HCT116 (cell line): ENCODE data around the gene NPR3. TPM values are rescaled to one million over a fixed set of nuclear protein-coding genes. Genes with fewer than 3 reads are reported as not detected.

Experiments used
- ATAC-seq: fragments of 200-7000 bp; cut with Tn5 transposase; 2 replicates; pipeline ENCODE4 v1.9.1; 2020; ENCODE audit warnings: mild to moderate bottlenecking, moderate library complexity
- BruUV-seq: library from RNA; stranded (reverse); fragments of 400-500 nt; replicated peaks from 2 replicates; lab custom pipeline; 2021; lab: Mats Ljungman, UMichigan
- CTCF ChIA-PET: fragments of 300-600 bp; sonication (Branson Sonifier 250); formaldehyde crosslinking; loops from one replicate; lab custom pipeline; 2021; ENCODE audit warnings: antibody characterized with exemption; lab: Charles Lee
- POLR2A ChIA-PET: fragments of 300-600, 350-600 bp; sonication (Branson Sonifier 250); formaldehyde crosslinking; loops from one replicate; lab custom pipeline; 2021; ENCODE audit warnings: antibody characterized with exemption; lab: Charles Lee
- RAD21 ChIA-PET, 2 experiments: fragments of 300-600 bp; sonication (Branson Sonifier 250); formaldehyde crosslinking; loops; one replicate each; lab custom pipeline; 2023; ENCODE audit warnings: low total read pairs in 2 of 2; ENCODE audit not compliant: uncharacterized antibody in 2 of 2, unreplicated experiment in 2 of 2, low non-redundant PET in 1 of 2; lab: Charles Lee
- DNase-seq: peaks from one replicate; pipeline ENCODE4 v3.0.0-alpha.2; 2010; ENCODE audit warnings: low read depth, low spot score
- H2AFZ ChIP-seq: fragments of 200-600 bp; shearing (Covaris generic), sonication (generic); 2 replicates; pipeline ENCODE4 v1.6.1; 2017; ENCODE audit warnings: low read depth, mixed run types, mixed read lengths, antibody characterized with exemption, low read length; ENCODE audit not compliant: poor library complexity, severe bottlenecking
- H3K27ac ChIP-seq: 2 replicates; pipeline ENCODE4 v1.5.1; 2012; ENCODE audit warnings: low read depth, low read length
- H3K27me3 ChIP-seq: fragments of 200-600 bp; sonication (generic); 2 replicates; pipeline ENCODE4 v1.6.1; 2016; ENCODE audit warnings: mixed run types, low read length, mixed read lengths; ENCODE audit not compliant: insufficient read depth
- H3K36me3 ChIP-seq, 2 experiments: fragments of 200-500 bp in 1 of 2; fragments of 200-600 bp in 1 of 2; sonication (Bioruptor generic) in 1 of 2; sonication (generic) in 1 of 2; 2 replicates each; pipeline versions ENCODE4 v1.5.1 to v1.6.1; 2014 to 2016; ENCODE audit warnings: low read length in 2 of 2, inconsistent platforms in 1 of 2, mixed read lengths in 1 of 2, mixed run types in 1 of 2; ENCODE audit not compliant: insufficient read depth in 2 of 2, control insufficient read depth in 1 of 2
- H3K4me1 ChIP-seq, 2 experiments: fragments of 200-600 bp in 1 of 2; sonication (generic) in 1 of 2; 2 replicates each; pipeline versions ENCODE4 v1.5.1 to v1.6.1; 2012 to 2017; ENCODE audit warnings: low read length in 2 of 2, inconsistent platforms in 1 of 2, mild to moderate bottlenecking in 1 of 2, mixed read lengths in 1 of 2, mixed run types in 1 of 2, moderate library complexity in 1 of 2; ENCODE audit not compliant: insufficient read depth in 2 of 2, control insufficient read depth in 1 of 2
- H3K4me2 ChIP-seq: fragments of 200-600 bp; sonication (generic); 2 replicates; pipeline ENCODE4 v1.6.1; 2017; ENCODE audit warnings: mixed run types, low read length, mixed read lengths
- H3K4me3 ChIP-seq, 2 experiments: fragments of 200-600 bp in 1 of 2; sonication (generic) in 1 of 2; replicated peaks in 1 of 2; 2 replicates each; pipeline ENCODE4 v1.5.1; 2011 to 2016; ENCODE audit warnings: low read length in 2 of 2, control low read depth in 1 of 2, low read depth in 1 of 2, mild to moderate bottlenecking in 1 of 2, mixed read lengths in 1 of 2, mixed run types in 1 of 2
- H3K79me2 ChIP-seq: fragments of 200-600 bp; sonication (generic); 2 replicates; pipeline ENCODE4 v1.6.1; 2017; ENCODE audit warnings: mild to moderate bottlenecking, mixed run types, low read length, moderate library complexity, mixed read lengths; ENCODE audit not compliant: insufficient read depth
- H3K9ac ChIP-seq: fragments of 200-600 bp; sonication (generic); 2 replicates; pipeline ENCODE4 v1.6.1; 2016; ENCODE audit warnings: low read length, mixed read lengths
- H3K9me2 ChIP-seq: fragments of 200-600 bp; sonication (generic), shearing (Covaris generic); 2 replicates; pipeline ENCODE4 v1.6.1; 2017; ENCODE audit warnings: mixed run types, mild to moderate bottlenecking, moderate library complexity; ENCODE audit not compliant: insufficient read depth
- H3K9me3 ChIP-seq, 2 experiments: fragments of 200-500 bp in 1 of 2; fragments of 200-600 bp in 1 of 2; sonication (Bioruptor generic) in 1 of 2; sonication (generic) in 1 of 2; 2 replicates each; pipeline ENCODE4 v1.6.1; 2014 to 2017; ENCODE audit warnings: low read length in 2 of 2, mixed read lengths in 2 of 2, inconsistent platforms in 1 of 2, low read depth in 1 of 2, mild to moderate bottlenecking in 1 of 2, mixed run types in 1 of 2, moderate library complexity in 1 of 2; ENCODE audit not compliant: control insufficient read depth in 1 of 2, insufficient read depth in 1 of 2
- H4K20me1 ChIP-seq: fragments of 200-600 bp; sonication (generic), shearing (Covaris generic); 2 replicates; pipeline ENCODE4 v1.6.1; 2017; ENCODE audit warnings: mixed run types, mild to moderate bottlenecking, moderate library complexity; ENCODE audit not compliant: insufficient read depth
- CEBPB ChIP-seq: IDR thresholded peaks from 2 replicates; pipeline ENCODE4 v1.6.1; 2012; ENCODE audit warnings: low read depth
- EGR1 ChIP-seq: IDR thresholded peaks from 2 replicates; pipeline ENCODE4 v1.6.1; 2012; ENCODE audit warnings: low read depth
- ELF1 ChIP-seq: IDR thresholded peaks from 2 replicates; pipeline ENCODE4 v1.6.1; 2012; ENCODE audit warnings: low read depth, borderline replicate concordance
- EZH2 ChIP-seq: fragments of 200-600 bp; sonication (generic); IDR thresholded peaks from 2 replicates; pipeline ENCODE4 v1.6.1; 2017; ENCODE audit warnings: antibody characterized with exemption, mixed run types
- EZH2phosphoT487 ChIP-seq: fragments of 200-600 bp; IDR thresholded peaks from 2 replicates; pipeline ENCODE4 v1.6.1; 2018; ENCODE audit warnings: antibody characterized with exemption, borderline replicate concordance
- FOSL1 ChIP-seq: IDR thresholded peaks from 2 replicates; pipeline ENCODE4 v1.6.1; 2012; ENCODE audit warnings: low read depth
- POLR2A ChIP-seq: IDR thresholded peaks from 2 replicates; pipeline ENCODE4 v1.7.0; 2011; ENCODE audit warnings: borderline replicate concordance; ENCODE audit not compliant: insufficient read depth, insufficient read length; ENCODE audit errors: extremely low read depth
- POLR2AphosphoS5 ChIP-seq: IDR thresholded peaks from 2 replicates; pipeline ENCODE4 v1.6.1; 2011; ENCODE audit warnings: mild to moderate bottlenecking, low read depth, low read length, moderate library complexity
- RAD21 ChIP-seq: IDR thresholded peaks from 2 replicates; pipeline ENCODE4 v1.6.1; 2012; ENCODE audit warnings: low read depth, mild to moderate bottlenecking
- SP1 ChIP-seq: IDR thresholded peaks from 2 replicates; pipeline ENCODE4 v1.6.1; 2012; ENCODE audit warnings: low read depth
- SRF ChIP-seq: IDR thresholded peaks from 2 replicates; pipeline ENCODE4 v1.6.1; 2012; ENCODE audit warnings: low read depth
- ZFX ChIP-seq: fragments of 450-650 bp; IDR thresholded peaks from 2 replicates; pipeline ENCODE4 v1.6.1; 2017
- intact Hi-C: fragments of 100-400 bp; cut with micrococcal nuclease; formaldehyde crosslinking; loops from 2 replicates; pipeline ENCODE4 v1.10.0; 2022
- total RNA-seq: library from RNA; stranded (reverse); gene quantifications from one replicate; pipeline ENCODE4 v1.2.1, GENCODE V29; 2021; ENCODE audit not compliant: unreplicated experiment
- TF ChIP-seq, protein P1 (sequence below): IDR thresholded peaks from 2 replicates; pipeline ENCODE4 v1.6.1; 2011; ENCODE audit warnings: mild to moderate bottlenecking, low read length, moderate library complexity; ENCODE audit not compliant: insufficient replicate concordance; ENCODE audit errors: extremely low read depth
- TF ChIP-seq, protein P2 (sequence below): IDR thresholded peaks from 2 replicates; pipeline ENCODE4 v1.6.1; 2012
- TF ChIP-seq, protein P3 (sequence below), 3 experiments: fragments of 200-600 bp in 1 of 3; sonication (generic) in 1 of 3; IDR thresholded peaks in 2 of 3; conservative IDR thresholded peaks in 1 of 3; 2 replicates each; pipeline ENCODE4 v1.5.1; 2012 to 2017; ENCODE audit warnings: low read depth in 2 of 3, low read length in 2 of 3, antibody characterized with exemption in 1 of 3, borderline replicate concordance in 1 of 3, control low read depth in 1 of 3, mild to moderate bottlenecking in 1 of 3, mixed read lengths in 1 of 3, mixed run types in 1 of 3, moderate library complexity in 1 of 3; ENCODE audit not compliant: insufficient read depth in 1 of 3

NPR3 gene
- total RNA-seq, 1 experiment from 2014 or later: 0.39 TPM

DNA sequence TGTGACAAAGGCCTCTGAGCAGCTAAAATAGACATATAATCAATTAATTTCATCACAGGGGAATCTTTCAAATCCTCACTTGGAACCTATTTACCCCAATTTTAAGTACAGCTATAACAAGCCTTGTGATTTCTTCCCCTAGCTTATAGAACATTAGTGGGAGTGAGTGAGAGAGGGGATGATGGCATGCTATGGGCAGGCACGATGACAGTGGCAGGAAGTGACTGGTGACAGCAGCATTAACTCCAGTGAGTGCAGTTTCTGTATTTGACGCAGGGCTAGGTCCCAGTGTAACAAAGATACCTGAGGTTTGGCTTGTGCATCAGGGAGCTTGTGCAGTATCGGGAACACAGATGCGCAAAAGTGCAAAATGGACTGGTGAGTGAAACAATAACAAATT, 54.1 kb downstream of the NPR3 start:
- TF ChIP-seq FOSL1 (no peak), SRF (no peak), CEBPB (no peak), POLR2AphosphoS5 (no peak), ELF1 (no peak), ZFX (no peak), POLR2A (no peak), EZH2phosphoT487 (no peak), RAD21 (no peak), EZH2 (no peak), SP1 (no peak), EGR1 (no peak)
- TF ChIP-seq, protein P1, sequence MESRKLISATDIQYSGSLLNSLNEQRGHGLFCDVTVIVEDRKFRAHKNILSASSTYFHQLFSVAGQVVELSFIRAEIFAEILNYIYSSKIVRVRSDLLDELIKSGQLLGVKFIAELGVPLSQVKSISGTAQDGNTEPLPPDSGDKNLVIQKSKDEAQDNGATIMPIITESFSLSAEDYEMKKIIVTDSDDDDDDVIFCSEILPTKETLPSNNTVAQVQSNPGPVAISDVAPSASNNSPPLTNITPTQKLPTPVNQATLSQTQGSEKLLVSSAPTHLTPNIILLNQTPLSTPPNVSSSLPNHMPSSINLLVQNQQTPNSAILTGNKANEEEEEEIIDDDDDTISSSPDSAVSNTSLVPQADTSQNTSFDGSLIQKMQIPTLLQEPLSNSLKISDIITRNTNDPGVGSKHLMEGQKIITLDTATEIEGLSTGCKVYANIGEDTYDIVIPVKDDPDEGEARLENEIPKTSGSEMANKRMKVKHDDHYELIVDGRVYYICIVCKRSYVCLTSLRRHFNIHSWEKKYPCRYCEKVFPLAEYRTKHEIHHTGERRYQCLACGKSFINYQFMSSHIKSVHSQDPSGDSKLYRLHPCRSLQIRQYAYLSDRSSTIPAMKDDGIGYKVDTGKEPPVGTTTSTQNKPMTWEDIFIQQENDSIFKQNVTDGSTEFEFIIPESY: no peak
- TF ChIP-seq, protein P2, sequence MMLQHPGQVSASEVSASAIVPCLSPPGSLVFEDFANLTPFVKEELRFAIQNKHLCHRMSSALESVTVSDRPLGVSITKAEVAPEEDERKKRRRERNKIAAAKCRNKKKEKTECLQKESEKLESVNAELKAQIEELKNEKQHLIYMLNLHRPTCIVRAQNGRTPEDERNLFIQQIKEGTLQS: no peak
- TF ChIP-seq, protein P3, sequence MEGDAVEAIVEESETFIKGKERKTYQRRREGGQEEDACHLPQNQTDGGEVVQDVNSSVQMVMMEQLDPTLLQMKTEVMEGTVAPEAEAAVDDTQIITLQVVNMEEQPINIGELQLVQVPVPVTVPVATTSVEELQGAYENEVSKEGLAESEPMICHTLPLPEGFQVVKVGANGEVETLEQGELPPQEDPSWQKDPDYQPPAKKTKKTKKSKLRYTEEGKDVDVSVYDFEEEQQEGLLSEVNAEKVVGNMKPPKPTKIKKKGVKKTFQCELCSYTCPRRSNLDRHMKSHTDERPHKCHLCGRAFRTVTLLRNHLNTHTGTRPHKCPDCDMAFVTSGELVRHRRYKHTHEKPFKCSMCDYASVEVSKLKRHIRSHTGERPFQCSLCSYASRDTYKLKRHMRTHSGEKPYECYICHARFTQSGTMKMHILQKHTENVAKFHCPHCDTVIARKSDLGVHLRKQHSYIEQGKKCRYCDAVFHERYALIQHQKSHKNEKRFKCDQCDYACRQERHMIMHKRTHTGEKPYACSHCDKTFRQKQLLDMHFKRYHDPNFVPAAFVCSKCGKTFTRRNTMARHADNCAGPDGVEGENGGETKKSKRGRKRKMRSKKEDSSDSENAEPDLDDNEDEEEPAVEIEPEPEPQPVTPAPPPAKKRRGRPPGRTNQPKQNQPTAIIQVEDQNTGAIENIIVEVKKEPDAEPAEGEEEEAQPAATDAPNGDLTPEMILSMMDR (IDR thresholded peaks at IDR 0.05 in 2 of 3, conservative IDR thresholded peaks at IDR 0.05 in 1 of 3; ENCODE audit: borderline replicate concordance in 1 of 3, insufficient read depth in 1 of 3, low read depth in 2 of 3, low read length in 2 of 3): no peak
- TF ChIP-seq, all 23 proteins: peak for 0
- H3K27ac ChIP-seq: no peak overlapping the region
- DNase-seq: no peak
- H3K4me2 ChIP-seq: no peak overlapping the region
- ATAC-seq: no peak
- intact Hi-C loops: no loop called here
- peaks cover 7 to 21% of the 10 kb centered on the region in 2 experiments; a peak in 3 of 4 replicates for H3K4me1 ChIP-seq
- H3K9me3 ChIP-seq: no peaks in the 10 kb centered on the region
- no TSS peak for BruUV-seq
- H2AFZ ChIP-seq: no peak overlapping the region
- no peak overlapping the region for H3K9ac ChIP-seq
- H3K27me3 ChIP-seq: no peaks in the 10 kb centered on the region
- H3K79me2 ChIP-seq: no peaks in the 10 kb centered on the region
- RAD21 ChIA-PET: no interaction called here
- H3K36me3 ChIP-seq: no peaks in the 10 kb centered on the region
- no peaks in the 10 kb centered on the region for H3K9me2 ChIP-seq
- CTCF ChIA-PET: no interaction called here
- no peaks in the 10 kb centered on the region for H4K20me1 ChIP-seq
- no peak overlapping the region for H3K4me3 ChIP-seq
- POLR2A ChIA-PET: no interaction called here
